Epithelial cell of umbilical artery (primary cell): ENCODE results near the gene FAM156A. TPM values are rescaled to one million over a fixed set of nuclear protein-coding genes. Genes with fewer than 3 reads are reported as not detected.

Experiments
- total RNA-seq: library from RNA; depleted of rRNA; stranded (reverse); fragments of >200 nt; gene quantifications from 2 replicates; pipeline ENCODE4 v1.2.3, GENCODE V29; 2014

FAM156A gene, protein sequence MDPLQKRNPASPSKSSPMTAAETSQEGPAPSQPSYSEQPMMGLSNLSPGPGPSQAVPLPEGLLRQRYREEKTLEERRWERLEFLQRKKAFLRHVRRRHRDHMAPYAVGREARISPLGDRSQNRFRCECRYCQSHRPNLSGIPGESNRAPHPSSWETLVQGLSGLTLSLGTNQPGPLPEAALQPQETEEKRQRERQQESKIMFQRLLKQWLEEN
- 5.5 and 14.7 TPM in 2 replicates for total RNA-seq

DNA sequence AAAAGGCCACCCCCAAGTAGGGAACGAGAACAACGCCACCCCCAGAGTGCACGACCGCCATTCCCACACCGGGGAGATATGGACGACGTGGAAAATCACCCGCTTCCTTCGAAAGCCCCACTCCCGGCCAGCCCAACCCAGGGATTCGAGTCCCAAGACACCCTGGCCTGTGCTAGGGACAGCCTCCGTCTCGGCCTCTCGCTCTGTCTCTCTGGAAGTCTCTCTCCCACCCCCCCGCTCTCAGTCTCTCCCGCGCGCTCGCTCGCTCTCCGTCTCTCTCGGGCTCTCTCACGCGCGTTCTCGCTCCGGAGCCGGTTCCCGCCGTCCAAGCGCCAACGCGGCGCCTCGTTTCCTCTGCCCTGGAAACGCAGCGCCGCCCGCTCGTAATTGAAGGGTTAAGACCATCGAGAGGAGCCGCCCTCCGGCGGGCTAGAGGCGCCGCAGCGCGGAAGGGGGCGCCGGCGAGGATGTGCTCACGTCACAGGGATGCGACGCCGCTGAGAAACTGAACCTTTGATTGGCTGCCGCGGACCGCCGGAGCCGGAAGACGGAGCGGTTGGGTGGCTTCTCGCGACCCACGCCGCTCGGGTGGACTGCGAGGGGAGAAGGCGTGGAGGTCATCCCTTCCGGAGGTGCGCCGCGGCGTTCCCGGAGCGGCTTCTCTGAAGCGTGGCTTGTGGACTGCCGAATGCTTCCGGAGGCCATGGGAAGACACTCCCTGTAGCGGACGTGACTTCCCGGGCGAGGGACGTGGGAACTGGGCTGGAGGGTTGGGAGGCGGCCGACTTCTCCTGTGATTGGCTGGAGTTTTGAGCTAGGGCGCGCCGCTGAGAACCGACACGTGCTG lies at the start of gene FAM156A:
Gene FAM156A (minus strand): TSS at position 406 of the 847 bp plus-strand sequence. CDS start 9,930 bp downstream, outside the sequence.

Other genes with a start within 250 kb of the FAM156A start
- not detected in 2 replicates for gene SSX2B, start 207.3 kb downstream of the FAM156A start, total RNA-seq
- not detected in 2 replicates for gene SPANXN5, start 161.1 kb downstream of the FAM156A start, total RNA-seq
- gene XAGE5, start 147.2 kb downstream of the FAM156A start, total RNA-seq, result not detected in 2 replicates
- gene XAGE3, start 90.4 kb downstream of the FAM156A start, total RNA-seq, result not detected in 2 replicates
- gene FAM156B, start 61.2 kb downstream of the FAM156A start, total RNA-seq, result 6.5 and 10.4 TPM in 2 replicates
- gene GPR173, start 90.3 kb upstream of the FAM156A start, total RNA-seq, result 1.6 and 2.9 TPM in 2 replicates
- gene TSPYL2, start 123.8 kb upstream of the FAM156A start, total RNA-seq, result 6.2 and 7.9 TPM in 2 replicates
- 2.6 and 5.6 TPM in 2 replicates for gene KANTR, start 135.6 kb upstream of the FAM156A start, total RNA-seq